HUDEP-2 (cell line): Measurements from ENCODE around the gene WHRN.

Experiments
- DNase-seq, 76 experiments: peaks; one replicate each; lab custom pipeline; 2025; ENCODE audit not compliant: unreplicated experiment in 76 of 76; lab: John Stamatoyannopoulos, UW

The WHRN gene

DNA sequence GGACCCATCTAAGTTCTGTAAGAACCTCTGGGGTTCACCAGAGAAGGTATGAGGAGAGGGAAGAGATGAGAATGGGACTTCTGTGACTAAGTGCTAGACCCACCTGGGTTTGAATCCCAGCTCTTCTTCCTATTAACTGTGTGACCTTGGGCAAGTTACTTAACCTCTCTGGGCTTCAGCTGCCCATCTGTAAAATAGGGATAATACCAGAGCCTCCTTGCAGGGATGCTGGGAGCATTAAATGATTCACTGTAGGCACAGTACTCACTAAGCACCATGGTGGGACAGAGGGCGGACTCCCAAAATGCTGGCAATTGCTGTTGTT lies 53.6 kb downstream of the WHRN start:
- no peak for DNase-seq

DNA sequence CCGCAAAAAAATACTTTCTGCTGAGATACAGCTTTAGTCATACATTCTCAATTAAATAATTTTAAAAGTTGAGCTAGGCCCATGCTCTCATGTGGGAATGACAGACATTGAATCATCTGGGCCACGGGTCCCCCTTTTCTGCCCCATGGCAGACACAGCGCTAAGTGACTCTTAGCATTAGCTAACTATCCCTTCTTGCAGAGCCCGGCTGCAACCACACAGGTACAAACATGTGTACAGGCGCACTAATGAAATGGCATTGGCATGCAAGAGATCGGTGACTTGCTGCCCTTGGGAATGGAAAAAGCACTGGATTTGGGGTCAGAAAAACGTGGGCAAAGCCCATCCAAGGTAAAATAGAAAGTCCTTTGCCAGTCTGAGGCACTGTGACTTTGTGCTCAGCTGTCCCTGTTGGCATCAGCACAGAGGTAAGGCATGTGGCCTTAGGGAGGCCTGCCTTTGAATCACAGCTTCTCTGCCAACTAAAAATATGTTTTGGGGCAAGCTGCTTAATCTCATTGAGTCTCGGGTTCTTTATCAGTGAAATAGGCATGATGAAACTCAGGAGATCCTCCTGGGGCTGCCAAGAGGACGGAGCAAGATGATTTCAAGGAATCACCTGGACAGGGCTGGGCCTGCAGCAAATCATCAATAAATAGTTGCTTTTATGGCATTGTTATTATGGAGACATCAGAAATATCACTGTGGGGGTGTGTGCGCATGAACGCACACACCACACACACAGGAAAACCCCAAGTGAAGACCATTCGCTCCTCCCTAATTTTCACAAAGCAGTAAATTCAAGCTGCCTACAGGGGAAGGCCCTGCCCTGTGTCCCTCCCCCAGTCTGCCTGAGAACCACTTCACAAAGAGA lies 54.2 kb downstream of the WHRN start:
- DNase-seq, result no peak

DNA sequence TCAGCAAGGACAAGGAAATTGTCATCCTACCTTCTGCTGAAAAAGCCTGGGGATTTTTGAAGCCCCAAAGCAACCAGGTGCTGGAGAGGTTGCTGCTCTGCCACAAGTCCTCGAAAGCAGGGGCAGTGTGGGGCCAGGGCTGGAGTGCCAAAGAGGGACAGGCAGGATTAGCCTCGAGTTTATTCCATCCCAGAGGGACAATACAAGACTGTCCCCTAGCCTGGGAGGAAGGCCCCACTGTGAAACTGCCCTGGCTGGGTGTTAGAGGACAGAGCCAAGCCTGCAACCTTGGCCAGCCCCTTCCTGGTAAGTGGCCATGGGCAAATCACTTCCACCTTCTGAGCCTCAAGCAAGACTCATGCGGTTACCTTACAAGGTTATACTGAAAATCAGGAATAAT lies 55.1 kb downstream of the WHRN start:
- no peak for DNase-seq

DNA sequence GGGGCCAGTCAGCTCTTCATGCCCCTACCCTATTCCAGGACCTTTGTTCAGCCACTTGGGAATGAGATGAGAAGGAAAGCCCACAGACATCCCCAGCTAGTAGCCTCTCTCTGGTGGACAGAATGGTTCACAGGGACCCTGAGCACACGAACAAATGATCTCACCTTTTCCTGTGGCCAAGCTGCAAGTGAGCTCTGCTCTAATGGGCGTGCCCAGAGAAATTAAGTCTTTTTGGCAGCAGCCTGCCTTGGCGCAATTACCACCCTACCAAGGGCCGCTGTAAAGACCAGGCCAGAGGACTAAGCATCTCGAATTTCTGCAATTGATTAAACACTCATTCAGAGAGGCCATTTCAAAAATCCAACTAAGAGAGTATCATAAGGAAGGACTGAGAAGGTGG lies 56.0 kb downstream of the WHRN start:
- no peak for DNase-seq

DNA sequence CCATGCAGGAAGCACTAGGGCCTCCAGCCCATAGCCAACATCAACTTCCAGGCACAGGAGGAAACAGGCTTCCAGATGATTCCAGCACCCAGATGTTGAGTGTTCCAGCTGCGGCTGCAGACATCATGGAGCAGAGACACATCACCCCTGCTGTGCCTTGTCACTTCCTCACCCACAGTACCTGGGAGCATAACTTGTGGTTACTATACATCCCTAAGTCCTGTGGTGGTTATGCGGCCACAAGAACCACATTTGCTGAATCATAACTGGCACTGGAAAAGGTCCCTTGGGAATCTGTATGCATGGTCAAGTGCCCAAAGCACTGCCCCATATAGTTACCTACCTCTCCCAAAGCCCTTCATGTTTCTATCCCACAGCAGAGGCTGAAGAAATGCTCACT lies 56.6 kb downstream of the WHRN start:
- no peak for DNase-seq

DNA sequence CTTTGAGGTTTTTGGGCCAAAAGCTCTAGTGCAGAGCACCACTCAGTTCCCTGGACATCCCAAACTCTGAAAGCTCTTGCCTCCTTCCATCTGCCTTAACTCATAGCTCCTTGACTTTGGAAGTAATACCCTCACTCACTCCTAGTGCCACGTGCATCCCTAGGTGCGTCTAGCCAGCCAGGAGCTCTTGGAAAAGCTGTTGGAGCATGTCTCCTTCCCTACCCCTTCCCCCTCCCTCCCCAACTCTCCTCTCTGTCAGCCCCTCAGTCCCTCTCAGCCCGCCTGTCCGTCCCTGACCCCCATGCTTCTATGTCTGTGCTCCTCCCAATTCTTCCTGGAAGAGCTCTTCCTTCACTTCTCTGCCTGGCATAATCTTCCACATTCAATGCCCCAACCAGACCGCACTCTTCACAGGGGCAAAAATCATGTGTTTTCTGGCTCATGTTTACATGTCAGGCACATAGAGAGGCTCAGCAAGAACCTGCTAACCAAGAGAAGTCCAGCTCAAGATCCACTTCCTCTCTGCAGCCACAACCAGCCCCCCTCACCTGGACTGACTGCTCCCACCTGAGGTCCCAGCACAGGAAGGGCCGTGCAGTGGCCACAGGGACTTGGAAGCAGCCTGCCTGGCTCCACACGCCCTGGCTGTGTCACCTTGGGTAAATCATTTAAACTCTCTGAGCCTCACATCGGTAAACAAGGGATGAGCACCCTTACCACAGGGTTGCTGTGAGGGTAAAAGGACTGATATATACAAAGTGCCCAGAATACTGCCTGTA lies 58.4 kb downstream of the WHRN start:
- no peak for DNase-seq

DNA sequence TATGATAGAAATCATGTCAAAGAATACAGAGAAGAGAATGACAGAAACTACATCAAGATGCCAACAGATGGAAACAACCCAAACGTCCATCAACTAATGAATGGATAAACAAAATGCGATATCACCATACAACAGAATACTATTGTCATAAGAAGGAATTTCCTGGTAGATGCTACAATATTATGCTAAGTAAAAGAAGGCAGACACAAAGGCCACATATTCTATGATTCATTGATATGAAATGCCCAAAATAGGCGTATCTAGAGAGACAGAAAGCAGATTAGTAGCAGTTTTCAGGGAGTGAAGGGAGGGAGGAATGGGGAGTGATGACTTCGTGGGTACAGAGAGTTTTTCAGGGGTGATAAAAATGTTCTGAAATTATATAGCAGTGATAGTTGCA lies 59.2 kb downstream of the WHRN start:
- no peak for DNase-seq

DNA sequence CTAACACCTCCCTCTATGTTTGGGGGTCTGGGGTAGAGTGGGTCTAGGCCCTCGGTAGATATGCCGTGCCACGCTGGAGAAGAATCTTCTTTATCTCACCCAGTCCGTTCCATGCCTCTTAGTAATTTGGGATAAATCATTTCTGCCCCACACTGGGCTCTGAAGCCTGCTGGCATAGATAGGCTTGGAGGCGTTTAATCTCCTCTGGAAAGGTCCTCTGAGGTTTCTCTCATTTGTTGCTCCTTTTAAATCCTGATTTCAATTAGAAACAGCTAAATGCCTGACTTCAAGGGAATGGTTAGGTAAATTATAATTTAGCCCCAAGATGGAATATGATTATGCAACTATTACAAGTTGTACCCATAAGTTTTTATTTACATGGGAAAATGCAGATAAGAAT lies 59.7 kb downstream of the WHRN start:
- DNase-seq, result no peak

DNA sequence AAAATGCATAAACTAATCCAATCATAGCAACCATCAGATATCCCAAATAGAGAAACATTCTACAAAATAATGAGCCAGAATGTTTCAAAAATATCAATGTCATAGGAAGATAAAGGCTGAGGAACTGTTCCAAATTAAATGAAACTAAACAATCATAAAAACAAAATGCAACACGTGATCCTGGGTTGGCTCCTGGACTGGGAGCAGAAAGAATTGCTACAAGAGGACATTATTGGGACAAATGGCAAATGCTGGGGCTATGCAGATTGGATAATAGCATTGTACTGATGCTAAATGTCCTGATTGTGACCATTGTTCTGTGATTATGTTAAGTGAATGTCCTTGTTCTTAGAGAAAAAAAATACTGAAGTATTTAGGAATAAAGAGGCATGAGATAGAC lies 63.3 kb downstream of the WHRN start:
- DNase-seq, result no peak

DNA sequence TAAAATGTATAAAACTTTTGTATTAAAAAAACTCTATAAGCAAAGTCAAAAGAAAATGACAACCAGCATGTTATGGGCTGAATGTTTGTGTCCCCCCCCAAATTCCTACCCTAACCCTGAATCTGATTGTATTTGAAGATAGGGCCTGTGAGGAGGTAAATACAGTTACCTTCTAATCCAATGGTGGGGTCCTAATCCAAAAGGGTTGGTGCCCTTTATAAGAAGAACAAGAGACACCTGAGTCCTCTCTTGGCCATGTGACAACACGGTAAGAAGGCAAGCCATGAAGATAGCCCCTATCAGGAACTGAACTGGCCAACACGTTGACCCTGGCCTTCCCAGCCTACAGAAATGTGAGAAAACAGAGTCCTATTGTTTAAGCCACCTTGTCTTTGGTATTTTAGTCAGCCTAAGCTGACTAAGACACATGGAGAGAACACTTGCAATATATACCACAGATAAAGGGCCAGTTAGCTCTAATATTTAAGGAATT lies 67.8 kb downstream of the WHRN start:
- no peak for DNase-seq

DNA sequence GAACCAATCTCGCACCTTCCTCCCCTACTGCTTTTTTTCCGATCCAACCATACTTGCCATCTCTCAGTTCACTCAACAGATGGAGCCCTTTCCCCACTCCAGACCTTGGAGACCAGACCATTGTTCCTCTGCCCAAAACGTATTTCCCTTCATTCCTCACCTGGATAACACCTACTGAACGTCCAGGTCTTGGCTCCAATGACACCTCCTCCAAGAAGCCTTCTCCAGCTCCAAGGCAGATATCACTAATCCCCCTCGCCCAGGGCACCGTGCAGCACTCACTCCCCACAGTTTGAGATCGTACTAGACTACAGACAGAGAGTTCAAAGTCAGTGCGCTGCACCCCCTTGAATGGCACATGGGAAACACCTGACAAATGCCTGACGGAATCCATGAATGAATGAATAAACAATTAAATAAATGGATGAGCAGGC lies 70.4 kb downstream of the WHRN start:
- DNase-seq, result peak in 6 of 76 experiments; percentile 3 to 18 (median 6)

DNA sequence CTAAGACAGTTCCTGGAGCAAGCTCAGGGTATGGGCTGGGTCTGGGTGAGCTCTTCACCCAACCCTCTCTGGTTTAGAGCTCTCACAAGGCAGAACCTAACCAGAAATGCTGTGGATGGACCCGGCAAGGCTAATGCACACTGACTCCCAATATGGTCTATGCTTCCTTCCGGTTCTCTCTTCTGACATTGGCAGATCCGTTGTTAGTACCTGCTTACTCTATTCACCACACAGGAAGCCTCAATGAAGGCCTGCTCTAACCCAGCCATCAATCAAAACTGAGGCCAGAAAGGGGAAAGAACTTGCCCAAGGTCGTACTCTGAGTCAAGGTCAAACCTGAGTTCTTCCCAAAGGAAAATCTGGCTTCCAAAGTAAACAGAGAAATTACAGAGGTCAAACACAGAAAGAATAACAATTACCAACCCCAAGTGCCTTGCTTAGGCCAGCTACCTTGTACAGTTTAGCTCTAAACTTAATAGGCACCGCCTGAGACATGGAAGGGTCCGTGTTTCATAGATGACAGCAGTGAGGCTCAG lies 71.5 kb downstream of the WHRN start:
- DNase-seq, result no peak

DNA sequence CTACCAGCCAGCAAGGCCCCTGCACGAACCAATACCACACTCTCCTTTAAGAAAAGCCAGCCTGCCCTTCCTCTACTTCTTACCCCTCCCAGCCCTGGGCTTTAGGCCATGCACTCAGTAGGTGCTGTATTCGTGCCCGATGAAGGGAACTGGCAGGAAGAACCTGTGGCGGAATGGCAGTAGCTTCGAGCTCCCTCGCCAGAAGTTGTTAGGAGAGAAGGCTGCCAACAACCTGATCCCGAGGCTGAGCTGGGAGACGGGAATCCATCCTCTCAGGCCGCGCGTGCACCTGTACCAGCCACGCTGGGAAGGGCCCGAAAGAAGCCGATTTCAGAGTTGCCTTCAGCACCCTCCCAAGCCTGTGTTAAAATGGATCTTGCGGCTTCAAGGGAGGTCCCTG lies 72.2 kb downstream of the WHRN start:
- no peak for DNase-seq

DNA sequence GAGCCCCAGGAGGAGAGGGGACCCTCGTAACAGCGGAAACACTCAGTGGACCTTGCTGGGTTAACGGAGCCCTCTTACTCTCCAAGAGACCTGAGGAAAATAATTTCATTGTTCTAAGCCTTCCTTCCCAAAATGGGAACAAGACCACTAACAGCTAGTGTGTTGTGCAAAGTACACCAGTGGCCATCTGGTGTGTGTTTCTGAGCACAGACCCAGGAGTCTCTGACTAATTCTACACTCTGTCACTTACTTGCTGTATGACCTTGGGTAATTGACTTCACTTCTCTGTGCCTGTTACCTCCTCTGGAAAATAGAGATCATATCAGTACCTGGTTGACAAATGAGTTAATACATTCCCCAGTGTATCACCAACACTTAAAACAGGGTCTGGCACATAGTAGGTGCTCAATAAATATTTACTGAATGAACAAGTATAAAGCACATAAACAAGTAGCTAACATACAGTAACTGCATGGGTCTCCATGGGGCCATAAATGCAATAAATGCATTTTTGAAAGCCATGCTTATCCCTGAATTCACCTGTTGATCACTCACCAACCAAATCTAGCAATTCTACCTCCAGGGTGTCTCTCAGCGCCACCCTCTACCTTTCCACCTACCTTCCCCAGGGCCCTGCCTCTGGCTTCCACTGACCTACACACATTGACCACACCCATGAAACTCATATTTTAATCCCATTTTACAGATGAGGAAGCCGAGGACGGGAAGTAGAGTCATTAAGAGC lies 72.8 kb downstream of the WHRN start:
- no peak for DNase-seq

DNA sequence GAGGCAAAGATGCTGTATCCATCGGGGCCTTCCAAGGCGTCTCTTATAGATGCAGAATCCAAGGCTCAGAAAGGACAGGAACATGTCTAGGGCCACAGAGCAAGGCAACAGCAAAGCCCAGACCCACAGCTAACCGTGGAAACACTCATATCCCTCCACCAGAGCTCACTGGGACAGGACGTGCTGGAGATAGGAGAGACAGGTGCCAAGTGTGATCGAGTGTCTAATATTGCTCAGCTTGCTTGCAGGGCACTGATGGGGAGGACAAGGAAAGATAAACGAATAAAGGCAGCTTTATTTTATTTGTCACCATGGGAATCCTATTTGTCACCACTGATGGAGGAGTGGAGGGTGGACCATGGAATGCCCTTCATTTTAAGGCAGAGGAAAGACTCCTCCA lies 73.5 kb downstream of the WHRN start:
- DNase-seq, result no peak

DNA sequence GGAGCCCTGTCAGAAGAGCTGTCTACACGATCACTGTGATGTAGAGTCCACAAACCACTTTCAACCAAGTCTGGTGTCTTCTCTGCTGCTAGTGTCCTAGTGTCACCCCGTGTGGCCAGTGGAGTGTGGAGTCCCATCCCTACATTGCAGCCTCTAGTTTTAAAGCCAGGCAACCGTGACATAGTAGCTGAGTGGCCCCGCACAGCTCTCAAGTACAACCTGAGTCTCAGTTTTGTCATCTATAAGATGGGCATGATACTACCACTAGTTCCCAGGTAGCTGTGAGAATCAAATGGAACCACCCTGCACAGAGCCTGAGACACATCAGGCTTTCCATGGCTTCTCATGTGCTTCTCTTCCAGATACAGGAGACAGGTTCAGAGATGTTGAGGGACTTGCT lies 74.3 kb downstream of the WHRN start:
- DNase-seq, result no peak

DNA sequence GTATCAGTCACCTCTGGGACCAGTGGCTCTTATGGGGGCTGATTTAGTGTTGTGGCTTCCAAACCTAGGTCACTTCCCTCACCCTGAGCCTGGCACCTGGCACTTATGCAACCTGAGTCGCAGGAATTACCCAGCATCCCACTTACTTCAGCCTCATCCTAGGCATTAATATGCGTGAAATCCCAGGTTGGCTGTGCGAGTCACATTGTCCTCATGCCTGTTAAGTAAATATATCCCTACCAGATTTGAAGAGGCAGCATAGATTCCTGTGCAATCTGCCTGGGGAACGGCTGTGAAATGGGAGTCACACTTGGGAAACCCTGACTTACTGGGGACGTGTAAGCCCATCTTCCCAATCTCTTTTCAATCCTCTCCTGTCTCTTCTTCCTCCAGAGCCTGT lies 74.8 kb downstream of the WHRN start:
- DNase-seq, result no peak

DNA sequence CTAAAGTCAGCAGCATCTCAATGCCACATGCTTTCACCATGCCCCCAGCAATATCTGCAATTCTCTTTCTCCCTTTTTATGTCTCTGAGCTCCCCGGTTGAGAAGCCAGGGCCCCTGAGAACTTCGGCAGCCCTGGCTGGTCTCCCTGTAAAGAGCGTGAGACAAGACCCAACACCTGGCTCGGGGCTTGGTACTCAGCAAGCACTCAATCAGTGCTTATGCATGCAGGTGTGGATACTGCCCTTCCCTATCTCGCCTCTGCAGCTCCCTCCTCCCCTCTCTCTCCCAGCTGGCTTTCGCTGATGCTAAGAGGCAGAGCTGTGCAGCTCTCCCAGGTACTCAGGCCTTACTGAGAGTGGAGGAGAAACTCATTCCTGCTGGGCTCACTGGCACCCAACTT lies 75.8 kb downstream of the WHRN start:
- no peak for DNase-seq

DNA sequence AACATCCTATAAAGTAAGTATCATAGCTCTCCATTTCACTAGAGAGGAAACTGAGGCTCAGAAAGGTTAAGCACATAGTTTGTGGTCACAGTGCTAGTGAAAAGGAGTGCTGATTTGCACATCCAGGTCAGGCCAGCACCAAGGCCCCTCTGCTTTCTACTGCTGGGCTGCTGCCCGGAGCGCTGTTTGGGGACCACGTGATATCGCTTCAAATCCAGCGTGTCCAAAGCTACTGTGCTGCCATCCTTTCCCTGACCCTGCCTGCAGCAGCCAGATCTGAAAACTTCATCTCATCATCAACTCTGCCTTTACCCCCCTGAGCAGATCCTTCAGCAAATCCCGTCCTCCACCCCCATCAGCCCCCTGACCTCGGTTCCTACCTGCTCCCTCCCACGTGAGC lies 76.8 kb downstream of the WHRN start:
- no peak for DNase-seq

DNA sequence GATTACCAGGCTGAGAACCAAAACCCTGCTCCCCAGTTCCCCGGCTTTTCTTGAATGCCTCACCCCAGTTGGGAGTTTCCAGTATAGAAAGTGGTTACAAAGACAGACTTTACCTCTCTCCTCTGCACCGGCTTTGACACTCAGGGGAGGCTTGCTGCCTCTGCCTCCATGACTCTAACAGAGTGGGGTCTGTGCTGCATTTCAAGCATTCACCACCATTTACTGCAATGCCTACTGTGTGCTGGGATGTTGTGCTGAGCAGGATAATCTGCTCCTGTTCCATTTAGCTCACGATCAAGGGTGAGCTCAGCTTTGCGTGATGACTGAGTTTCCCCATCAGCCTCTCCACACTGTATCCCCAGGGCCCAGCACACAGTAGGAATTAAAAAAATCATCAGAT lies 77.6 kb downstream of the WHRN start:
- no peak for DNase-seq
